ENCODE measurements around the gene GSN.

- TF ChIP-seq, protein P1, sequence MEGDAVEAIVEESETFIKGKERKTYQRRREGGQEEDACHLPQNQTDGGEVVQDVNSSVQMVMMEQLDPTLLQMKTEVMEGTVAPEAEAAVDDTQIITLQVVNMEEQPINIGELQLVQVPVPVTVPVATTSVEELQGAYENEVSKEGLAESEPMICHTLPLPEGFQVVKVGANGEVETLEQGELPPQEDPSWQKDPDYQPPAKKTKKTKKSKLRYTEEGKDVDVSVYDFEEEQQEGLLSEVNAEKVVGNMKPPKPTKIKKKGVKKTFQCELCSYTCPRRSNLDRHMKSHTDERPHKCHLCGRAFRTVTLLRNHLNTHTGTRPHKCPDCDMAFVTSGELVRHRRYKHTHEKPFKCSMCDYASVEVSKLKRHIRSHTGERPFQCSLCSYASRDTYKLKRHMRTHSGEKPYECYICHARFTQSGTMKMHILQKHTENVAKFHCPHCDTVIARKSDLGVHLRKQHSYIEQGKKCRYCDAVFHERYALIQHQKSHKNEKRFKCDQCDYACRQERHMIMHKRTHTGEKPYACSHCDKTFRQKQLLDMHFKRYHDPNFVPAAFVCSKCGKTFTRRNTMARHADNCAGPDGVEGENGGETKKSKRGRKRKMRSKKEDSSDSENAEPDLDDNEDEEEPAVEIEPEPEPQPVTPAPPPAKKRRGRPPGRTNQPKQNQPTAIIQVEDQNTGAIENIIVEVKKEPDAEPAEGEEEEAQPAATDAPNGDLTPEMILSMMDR (IDR thresholded peaks at IDR 0.05): no peak
- TF ChIP-seq ZFX (IDR thresholded peaks at IDR 0.05; ENCODE audit: borderline replicate concordance): no peak
Observed at GRCh38 chr9:121316378-121316777, 48.4 kb downstream of the GSN start.
